Subcutaneous adipose tissue (tissue), 4 donors: ENCODE data around the gene RNU6-8. TPM values are rescaled to one million over a fixed set of nuclear protein-coding genes. Genes with fewer than 3 reads are reported as not detected.

Experiments
- total RNA-seq, 4 donors: library from RNA; depleted of rRNA; stranded (reverse); fragments of >200 nt; gene quantifications; one replicate each; pipeline ENCODE4 v1.1.0, GENCODE V29; 2016
- TF ChIP-seq, protein P1 (sequence below): fragments of 450-650 bp; IDR thresholded peaks from one replicate; pipeline ENCODE4 v1.5.1; 2016; ENCODE audit warnings: low read depth, mild to moderate bottlenecking, control low read depth, antibody characterized with exemption, moderate library complexity

The RNU6-8 gene
- total RNA-seq, 4 donors from 2014 or later, result not detected

DNA sequence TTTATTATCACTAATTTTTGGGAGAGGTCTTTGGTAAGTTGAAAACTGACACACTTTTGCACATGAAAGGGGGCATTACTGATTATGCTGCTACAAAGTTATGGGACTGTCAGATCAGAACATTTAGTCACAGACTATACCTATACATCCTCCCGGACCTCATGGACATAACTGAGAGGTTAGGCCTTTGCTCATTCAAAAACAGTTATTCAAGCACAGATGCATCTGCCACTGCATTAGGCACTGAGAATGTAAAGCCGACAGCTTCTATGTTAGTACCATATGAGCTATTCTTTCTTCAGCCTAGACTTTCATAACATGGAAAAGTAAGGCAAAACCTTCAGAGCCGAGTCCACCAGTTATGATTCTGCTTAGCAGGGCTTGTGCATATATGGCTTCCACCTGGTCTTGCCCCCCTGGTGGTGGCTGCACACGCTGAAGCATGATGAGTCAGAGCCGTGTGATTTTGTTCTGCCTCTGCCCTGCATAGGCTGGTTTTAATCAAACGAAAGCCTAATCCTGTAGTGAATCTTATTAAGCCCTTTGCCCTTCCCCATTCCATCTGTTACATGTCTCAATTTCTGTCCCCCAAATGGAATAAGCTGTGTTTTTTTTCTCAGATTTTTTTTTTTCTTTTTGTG, 21.8 kb upstream of the RNU6-8 start:
- TF ChIP-seq, protein P1, sequence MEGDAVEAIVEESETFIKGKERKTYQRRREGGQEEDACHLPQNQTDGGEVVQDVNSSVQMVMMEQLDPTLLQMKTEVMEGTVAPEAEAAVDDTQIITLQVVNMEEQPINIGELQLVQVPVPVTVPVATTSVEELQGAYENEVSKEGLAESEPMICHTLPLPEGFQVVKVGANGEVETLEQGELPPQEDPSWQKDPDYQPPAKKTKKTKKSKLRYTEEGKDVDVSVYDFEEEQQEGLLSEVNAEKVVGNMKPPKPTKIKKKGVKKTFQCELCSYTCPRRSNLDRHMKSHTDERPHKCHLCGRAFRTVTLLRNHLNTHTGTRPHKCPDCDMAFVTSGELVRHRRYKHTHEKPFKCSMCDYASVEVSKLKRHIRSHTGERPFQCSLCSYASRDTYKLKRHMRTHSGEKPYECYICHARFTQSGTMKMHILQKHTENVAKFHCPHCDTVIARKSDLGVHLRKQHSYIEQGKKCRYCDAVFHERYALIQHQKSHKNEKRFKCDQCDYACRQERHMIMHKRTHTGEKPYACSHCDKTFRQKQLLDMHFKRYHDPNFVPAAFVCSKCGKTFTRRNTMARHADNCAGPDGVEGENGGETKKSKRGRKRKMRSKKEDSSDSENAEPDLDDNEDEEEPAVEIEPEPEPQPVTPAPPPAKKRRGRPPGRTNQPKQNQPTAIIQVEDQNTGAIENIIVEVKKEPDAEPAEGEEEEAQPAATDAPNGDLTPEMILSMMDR, result no peak

- TF ChIP-seq, protein P1, result no peak
These were observed 14.2 kb upstream of the RNU6-8 start for GRCh38 chr14:32217301-32217700.

DNA sequence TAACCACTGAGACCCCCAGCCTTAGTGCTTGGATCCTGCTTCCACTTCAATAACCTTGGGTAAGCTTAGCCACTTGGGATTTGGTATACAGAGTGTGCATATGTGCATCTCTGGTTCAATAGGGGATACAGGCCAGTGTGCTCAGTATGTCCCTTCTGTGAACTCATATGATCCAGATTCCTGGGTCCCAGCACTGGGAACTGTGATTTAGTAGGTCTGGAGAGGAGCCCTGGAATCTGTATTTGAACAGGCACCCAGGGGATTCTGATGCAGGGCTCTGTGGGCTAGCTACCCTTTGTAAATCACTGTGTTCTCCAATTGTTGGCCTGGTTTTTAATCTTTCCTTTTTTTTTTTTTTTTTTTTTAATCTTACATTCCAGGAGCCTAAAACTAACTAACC, 9.8 kb upstream of the RNU6-8 start:
- TF ChIP-seq, protein P1, result no peak

- TF ChIP-seq, protein P1, result no peak
These were observed 8.0 kb upstream of the RNU6-8 start for GRCh38 chr14:32211068-32211404.

- TF ChIP-seq, protein P1, result no peak
These were observed 6.4 kb upstream of the RNU6-8 start for GRCh38 chr14:32209471-32209870.

DNA sequence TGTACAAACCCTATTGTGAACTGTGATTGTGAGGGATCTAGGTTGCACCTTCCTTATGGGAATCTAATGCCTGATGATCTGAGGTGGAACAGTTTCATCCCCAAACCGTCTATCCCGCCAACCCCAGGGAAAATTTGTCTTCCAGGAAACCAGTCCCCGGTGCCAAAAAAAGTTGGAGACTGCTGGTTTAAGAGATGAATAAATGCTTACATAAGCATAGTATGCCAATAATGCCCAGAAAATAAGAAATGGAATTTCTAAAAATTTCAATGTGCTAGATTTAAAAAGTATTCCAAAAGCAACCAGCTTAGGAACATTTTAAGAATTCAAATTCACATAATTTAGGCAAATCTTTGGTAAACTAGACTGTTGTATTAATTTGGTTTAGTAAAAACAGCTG, 5.4 kb upstream of the RNU6-8 start:
- TF ChIP-seq, protein P1, result no peak

GRCh38 chr14:32206552-32206951, 3.5 kb upstream of the RNU6-8 start:
- TF ChIP-seq, protein P1, result no peak
